ENCODE measurements around the gene VPS13D.

VPS13D gene

DNA sequence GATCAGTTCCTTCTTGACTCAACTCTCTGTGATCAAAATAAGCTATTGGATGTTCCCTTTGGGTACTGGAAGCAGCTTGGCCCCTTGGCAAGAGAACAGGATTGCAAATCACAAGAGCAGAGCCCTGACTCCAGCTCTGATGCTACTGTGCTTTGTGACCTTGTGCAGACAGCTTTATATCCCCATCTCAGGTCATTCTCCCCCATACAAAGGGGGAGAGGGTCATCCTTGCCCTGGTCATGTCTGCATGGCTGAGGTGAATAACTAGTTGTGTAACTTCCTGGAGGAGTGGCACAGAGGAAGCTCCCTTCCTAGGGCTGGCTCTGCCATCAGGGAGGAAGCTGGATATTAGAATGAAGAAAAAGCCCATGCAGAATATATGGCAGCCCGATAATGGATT lies 245.3 kb downstream of the VPS13D start:
- peak overlapping the region; percentile 9; the same call in 1 of the 2 replicates for H3K4me2 ChIP-seq (ENCODE audit: insufficient read depth, low read length)
- H3K27me3 ChIP-seq (ENCODE audit: insufficient read depth, low read length, poor library complexity) = no peaks in the 10 kb centered on the region
- H3K9ac ChIP-seq (ENCODE audit: low read depth, low read length) = peak overlapping the region; percentile 20; the same call in 1 of the 2 replicates
- H3K79me2 ChIP-seq (ENCODE audit: insufficient read depth, low read length) = no peaks in the 10 kb centered on the region
- H3K36me3 ChIP-seq (ENCODE audit: insufficient read depth, low read length) = peaks cover 5% of the 10 kb centered on the region; the same call in 1 of the 2 replicates
- no peaks in the 10 kb centered on the region for H3K9me3 ChIP-seq (ENCODE audit: insufficient read depth, low read length, severe bottlenecking)
- no peak for DNase-seq
- no peak overlapping the region for H3K4me3 ChIP-seq (ENCODE audit: low read depth in 1 of 2, low read length in 2 of 2)
- no peak for TF ChIP-seq EZH2 (IDR thresholded peaks at IDR 0.05; ENCODE audit: borderline replicate concordance, low read depth, low read length, severe bottlenecking)
- peaks cover 99% of the 10 kb centered on the region for H3K4me1 ChIP-seq (ENCODE audit: insufficient read depth, low read length)
- H2AFZ ChIP-seq (ENCODE audit: low read depth, low read length) = no peak overlapping the region
- H3K27ac ChIP-seq (ENCODE audit: low read length) = peak overlapping the region; percentile 98
- no peaks in the 10 kb centered on the region for H4K20me1 ChIP-seq (ENCODE audit: insufficient read depth, low read length)
- ATAC-seq (ENCODE audit: insufficient read depth, low read depth) = no peak

DNA sequence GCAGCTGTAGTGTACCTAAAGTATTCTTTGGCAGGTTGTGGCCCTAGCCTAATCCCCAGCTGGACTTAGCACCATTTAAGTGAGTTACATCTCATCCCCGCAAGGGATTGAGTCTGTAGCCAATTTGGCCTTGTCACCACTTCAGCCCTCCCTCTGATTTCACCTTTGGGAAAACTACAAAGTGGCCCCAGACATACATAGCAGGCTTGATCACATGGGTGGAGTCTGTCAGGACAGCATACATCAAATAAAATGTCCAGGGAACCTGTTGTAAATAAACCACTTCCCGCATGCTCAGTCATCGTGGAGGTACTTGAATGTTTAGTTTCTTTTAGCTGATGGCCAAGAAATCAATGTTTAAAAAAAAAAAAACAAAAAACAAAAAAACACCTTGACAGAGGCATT lies 245.7 kb downstream of the VPS13D start:
- DNase-seq = no peak

DNA sequence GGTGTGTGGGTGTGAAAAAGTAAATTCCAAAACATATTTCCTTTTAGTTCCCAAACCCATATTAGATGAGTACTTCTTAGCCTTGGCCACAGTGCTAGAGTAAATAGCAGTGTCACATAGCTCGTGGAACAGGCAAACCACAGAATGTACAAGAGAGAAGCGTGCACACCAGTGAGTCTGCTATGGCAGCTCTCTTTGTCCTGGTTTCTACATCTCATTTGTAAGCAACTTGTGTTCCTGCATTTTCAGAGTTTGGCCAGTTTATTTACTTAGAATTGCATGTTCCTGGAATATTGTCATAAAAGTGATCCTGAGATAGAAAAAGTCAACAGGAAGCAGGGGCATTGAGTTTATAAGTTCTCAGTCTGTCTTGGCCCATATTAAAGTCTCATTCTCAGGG lies 246.1 kb downstream of the VPS13D start:
- peaks cover 5% of the 10 kb centered on the region; the same call in 1 of the 2 replicates for H3K36me3 ChIP-seq (ENCODE audit: insufficient read depth, low read length)
- peak; percentile 41 for DNase-seq
- no peaks in the 10 kb centered on the region for H3K9me3 ChIP-seq (ENCODE audit: insufficient read depth, low read length, severe bottlenecking)
- no peak for TF ChIP-seq EZH2 (IDR thresholded peaks at IDR 0.05; ENCODE audit: borderline replicate concordance, low read depth, low read length, severe bottlenecking)
- TF ChIP-seq, protein P1, sequence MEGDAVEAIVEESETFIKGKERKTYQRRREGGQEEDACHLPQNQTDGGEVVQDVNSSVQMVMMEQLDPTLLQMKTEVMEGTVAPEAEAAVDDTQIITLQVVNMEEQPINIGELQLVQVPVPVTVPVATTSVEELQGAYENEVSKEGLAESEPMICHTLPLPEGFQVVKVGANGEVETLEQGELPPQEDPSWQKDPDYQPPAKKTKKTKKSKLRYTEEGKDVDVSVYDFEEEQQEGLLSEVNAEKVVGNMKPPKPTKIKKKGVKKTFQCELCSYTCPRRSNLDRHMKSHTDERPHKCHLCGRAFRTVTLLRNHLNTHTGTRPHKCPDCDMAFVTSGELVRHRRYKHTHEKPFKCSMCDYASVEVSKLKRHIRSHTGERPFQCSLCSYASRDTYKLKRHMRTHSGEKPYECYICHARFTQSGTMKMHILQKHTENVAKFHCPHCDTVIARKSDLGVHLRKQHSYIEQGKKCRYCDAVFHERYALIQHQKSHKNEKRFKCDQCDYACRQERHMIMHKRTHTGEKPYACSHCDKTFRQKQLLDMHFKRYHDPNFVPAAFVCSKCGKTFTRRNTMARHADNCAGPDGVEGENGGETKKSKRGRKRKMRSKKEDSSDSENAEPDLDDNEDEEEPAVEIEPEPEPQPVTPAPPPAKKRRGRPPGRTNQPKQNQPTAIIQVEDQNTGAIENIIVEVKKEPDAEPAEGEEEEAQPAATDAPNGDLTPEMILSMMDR (IDR thresholded peaks at IDR 0.05; ENCODE audit: borderline replicate concordance, extremely low read depth, low read length, poor library complexity, severe bottlenecking) = no peak
- H3K27ac ChIP-seq (ENCODE audit: low read length) = peak overlapping the region; percentile 98
- H3K4me3 ChIP-seq (ENCODE audit: low read depth in 1 of 2, low read length in 2 of 2) = no peak overlapping the region
- no peaks in the 10 kb centered on the region for H3K27me3 ChIP-seq (ENCODE audit: insufficient read depth, low read length, poor library complexity)
- no peaks in the 10 kb centered on the region for H4K20me1 ChIP-seq (ENCODE audit: insufficient read depth, low read length)
- peaks cover 99% of the 10 kb centered on the region for H3K4me1 ChIP-seq (ENCODE audit: insufficient read depth, low read length)
- H3K79me2 ChIP-seq (ENCODE audit: insufficient read depth, low read length) = no peaks in the 10 kb centered on the region
- no peak for ATAC-seq (ENCODE audit: insufficient read depth, low read depth)
- H2AFZ ChIP-seq (ENCODE audit: low read depth, low read length) = no peak overlapping the region
- peak overlapping the region; percentile 8; the same call in 1 of the 2 replicates for H3K9ac ChIP-seq (ENCODE audit: low read depth, low read length)
- no peak overlapping the region for H3K4me2 ChIP-seq (ENCODE audit: insufficient read depth, low read length)

More for the DNA sequence above, 245.7 kb downstream of the VPS13D start:
- Histone ChIP-seq H3K27me3 (ENCODE audit: insufficient read depth, low read length, poor library complexity) (no peaks in the 10 kb centered on the region), H3K27ac (ENCODE audit: low read length) (peak overlapping the region; percentile 98), H2AFZ (ENCODE audit: low read depth, low read length) (no peak overlapping the region), H4K20me1 (ENCODE audit: insufficient read depth, low read length) (no peaks in the 10 kb centered on the region), H3K4me2 (ENCODE audit: insufficient read depth, low read length) (no peak overlapping the region), H3K79me2 (ENCODE audit: insufficient read depth, low read length) (no peaks in the 10 kb centered on the region), H3K9me3 (ENCODE audit: insufficient read depth, low read length, severe bottlenecking) (no peaks in the 10 kb centered on the region), H3K36me3 (ENCODE audit: insufficient read depth, low read length) (peaks cover 5% of the 10 kb centered on the region; the same call in 1 of the 2 replicates), H3K9ac (ENCODE audit: low read depth, low read length) (peak overlapping the region; percentile 20; the same call in 1 of the 2 replicates), H3K4me1 (ENCODE audit: insufficient read depth, low read length) (peaks cover 99% of the 10 kb centered on the region), H3K4me3 (ENCODE audit: low read depth in 1 of 2, low read length in 2 of 2) (no peak overlapping the region)
- ATAC-seq (ENCODE audit: insufficient read depth, low read depth) = no peak
- TF ChIP-seq, protein P1 (IDR thresholded peaks at IDR 0.05; ENCODE audit: borderline replicate concordance, extremely low read depth, low read length, poor library complexity, severe bottlenecking) = no peak
- no peak for TF ChIP-seq EZH2 (IDR thresholded peaks at IDR 0.05; ENCODE audit: borderline replicate concordance, low read depth, low read length, severe bottlenecking)

DNA sequence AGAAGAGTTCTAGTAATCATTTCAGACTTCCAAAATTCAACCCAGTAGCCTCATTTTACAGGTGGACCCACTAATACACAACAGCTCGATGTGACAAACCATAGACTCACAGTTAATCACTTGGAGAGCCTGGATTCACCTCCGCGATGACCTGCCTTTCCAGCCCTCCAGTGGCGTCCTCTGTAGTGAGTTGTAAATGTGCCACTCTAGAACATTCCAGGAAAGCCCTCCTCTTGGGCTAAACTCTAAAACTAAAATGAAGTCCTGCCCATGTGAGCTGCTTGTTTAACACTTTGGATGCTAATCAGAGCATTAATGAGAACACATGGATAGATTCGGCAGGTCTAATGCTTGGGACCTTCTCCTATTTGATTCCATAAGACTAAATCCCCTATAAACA lies 247.5 kb downstream of the VPS13D start:
- peak overlapping the region; percentile 98 for H3K27ac ChIP-seq (ENCODE audit: low read length)
- H3K9ac ChIP-seq (ENCODE audit: low read depth, low read length) = no peak overlapping the region
- H2AFZ ChIP-seq (ENCODE audit: low read depth, low read length) = no peak overlapping the region
- H3K4me1 ChIP-seq (ENCODE audit: insufficient read depth, low read length) = peaks cover 99% of the 10 kb centered on the region
- no peak overlapping the region for H3K4me3 ChIP-seq (ENCODE audit: low read depth in 1 of 2, low read length in 2 of 2)
- peaks cover 9% of the 10 kb centered on the region for H3K36me3 ChIP-seq (ENCODE audit: insufficient read depth, low read length)
- H4K20me1 ChIP-seq (ENCODE audit: insufficient read depth, low read length) = no peaks in the 10 kb centered on the region
- no peaks in the 10 kb centered on the region for H3K9me3 ChIP-seq (ENCODE audit: insufficient read depth, low read length, severe bottlenecking)
- no peak for ATAC-seq (ENCODE audit: insufficient read depth, low read depth)
- no peak for TF ChIP-seq EZH2 (IDR thresholded peaks at IDR 0.05; ENCODE audit: borderline replicate concordance, low read depth, low read length, severe bottlenecking)
- TF ChIP-seq, protein P1 (IDR thresholded peaks at IDR 0.05; ENCODE audit: borderline replicate concordance, extremely low read depth, low read length, poor library complexity, severe bottlenecking) = no peak
- no peaks in the 10 kb centered on the region for H3K27me3 ChIP-seq (ENCODE audit: insufficient read depth, low read length, poor library complexity)
- no peak overlapping the region for H3K4me2 ChIP-seq (ENCODE audit: insufficient read depth, low read length)
- no peak for DNase-seq
- H3K79me2 ChIP-seq (ENCODE audit: insufficient read depth, low read length) = no peaks in the 10 kb centered on the region
